H1 (cell line): ENCODE data around the gene BACE1. TPM values are rescaled to one million over a fixed set of nuclear protein-coding genes. Genes with fewer than 3 reads are reported as not detected.

ENCODE experiments used
- CTCF ChIA-PET: fragments of 300-600 bp; sonication (Branson Sonifier 250); formaldehyde crosslinking; loops from one replicate; lab custom pipeline; 2021; ENCODE audit not compliant: partially characterized antibody; lab: Charles Lee
- POLR2A ChIA-PET: fragments of 300-600 bp; sonication (Branson Sonifier 250); formaldehyde crosslinking; loops from one replicate; lab custom pipeline; 2021; ENCODE audit warnings: inconsistent platforms; ENCODE audit not compliant: partially characterized antibody; lab: Charles Lee
- DNase-seq, 2 experiments: peaks; one replicate each; pipeline versions ENCODE4 v3.0.0 to v3.0.0-alpha.2; 2010 to 2022; ENCODE audit warnings: low spot score in 2 of 2, low read depth in 1 of 2, mixed read lengths in 1 of 2
- FAIRE-seq: peaks from 2 replicates; lab custom pipeline; 2011; peaks lifted over from hg19 to GRCh38; lab: Jason Lieb, UNC
- H2AFZ ChIP-seq: 2 replicates; pipeline ENCODE4 v1.8.1; 2012; ENCODE audit warnings: low read length, inconsistent platforms
- H2AK5ac ChIP-seq: 2 replicates; pipeline ENCODE4 v1.6.1; 2013; ENCODE audit warnings: low read depth, low read length
- H2BK120ac ChIP-seq: replicated peaks from 2 replicates; pipeline ENCODE3; 2013; ENCODE audit warnings: low read depth, low read length, inconsistent platforms
- H2BK12ac ChIP-seq: 2 replicates; pipeline ENCODE4 v1.6.1; 2013; ENCODE audit warnings: low read depth, low read length
- H2BK15ac ChIP-seq: 2 replicates; pipeline ENCODE4 v1.6.1; 2013; ENCODE audit warnings: low read length
- H2BK20ac ChIP-seq: 2 replicates; pipeline ENCODE4 v1.6.1; 2013; ENCODE audit warnings: low read length
- H2BK5ac ChIP-seq: 2 replicates; pipeline ENCODE4 v1.6.1; 2013; ENCODE audit warnings: low read depth, low read length
- H3K14ac ChIP-seq: 2 replicates; pipeline ENCODE4 v1.6.1; 2013; ENCODE audit warnings: inconsistent platforms; ENCODE audit not compliant: insufficient read length
- H3K18ac ChIP-seq: 2 replicates; pipeline ENCODE4 v1.6.1; 2013; ENCODE audit warnings: low read length; ENCODE audit errors: extremely low read depth
- H3K23ac ChIP-seq: 2 replicates; pipeline ENCODE4 v1.6.1; 2013; ENCODE audit warnings: inconsistent platforms; ENCODE audit not compliant: insufficient read length
- H3K23me2 ChIP-seq: 2 replicates; pipeline ENCODE4 v1.6.1; 2013; ENCODE audit warnings: low read depth, low read length
- H3K27ac ChIP-seq: 2 replicates; pipeline ENCODE4 v1.6.1; 2011; ENCODE audit warnings: low read depth, low read length, inconsistent platforms
- H3K27me3 ChIP-seq, 4 experiments: replicated peaks in 1 of 4; 1 replicate in 1 of 4; 2 replicates in 3 of 4; pipeline versions ENCODE4 v1.6.1 to v1.8.1; 2011 to 2013; ENCODE audit warnings: low read length in 3 of 4, mild to moderate bottlenecking in 3 of 4, inconsistent platforms in 2 of 4, mixed read lengths in 2 of 4, moderate library complexity in 1 of 4; ENCODE audit not compliant: control insufficient read depth in 3 of 4, insufficient read depth in 3 of 4; ENCODE audit errors: extremely low read depth in 1 of 4
- H3K36me3 ChIP-seq, 4 experiments: 2 replicates each; pipeline versions ENCODE4 v1.6.1 to v1.8.1; 2011 to 2013; ENCODE audit warnings: mild to moderate bottlenecking in 4 of 4, low read length in 3 of 4, moderate library complexity in 2 of 4, control low read depth in 1 of 4, inconsistent platforms in 1 of 4; ENCODE audit not compliant: insufficient read depth in 4 of 4, control insufficient read depth in 2 of 4
- H3K4ac ChIP-seq: replicated peaks from 2 replicates; pipeline ENCODE3; 2013; ENCODE audit warnings: low read length, low read depth, mixed read lengths, inconsistent platforms; ENCODE audit not compliant: insufficient read length
- H3K4me1 ChIP-seq, 4 experiments: replicated peaks in 1 of 4; 1 replicate in 1 of 4; 2 replicates in 3 of 4; pipeline versions ENCODE4 v1.6.1 to v1.8.1; 2011 to 2013; ENCODE audit warnings: low read length in 3 of 4, inconsistent platforms in 2 of 4, mixed read lengths in 1 of 4; ENCODE audit not compliant: insufficient read depth in 4 of 4, control insufficient read depth in 3 of 4
- H3K4me2 ChIP-seq, 2 experiments: 2 replicates each; pipeline versions ENCODE4 v1.6.1 to v1.8.1; 2011 to 2013; ENCODE audit warnings: low read depth in 2 of 2, low read length in 2 of 2, control low read depth in 1 of 2, inconsistent platforms in 1 of 2, mild to moderate bottlenecking in 1 of 2; ENCODE audit not compliant: insufficient read depth in 1 of 2
- H3K4me3 ChIP-seq, 4 experiments: fragments of 200-600, 300-600 bp in 1 of 4; sonication (generic), shearing (Covaris generic), sonication (Bioruptor Twin) in 1 of 4; 2 replicates each; pipeline versions ENCODE4 v1.5.1 to v1.8.1; 2011 to 2016; ENCODE audit warnings: low read length in 4 of 4, low read depth in 3 of 4, control low read depth in 2 of 4, inconsistent platforms in 2 of 4, mild to moderate bottlenecking in 2 of 4, mixed read lengths in 1 of 4, moderate library complexity in 1 of 4; ENCODE audit not compliant: insufficient read depth in 2 of 4; ENCODE audit errors: extremely low read depth in 1 of 4
- H3K56ac ChIP-seq: replicated peaks from 2 replicates; pipeline ENCODE3; 2013; ENCODE audit warnings: low read depth, mild to moderate bottlenecking, mixed read lengths, low read length, inconsistent platforms; ENCODE audit not compliant: insufficient read length
- H3K79me1 ChIP-seq: 2 replicates; pipeline ENCODE4 v1.6.1; 2013; ENCODE audit warnings: low read depth, low read length, control low read depth
- H3K79me2 ChIP-seq, 2 experiments: 2 replicates each; pipeline versions ENCODE4 v1.6.1 to v1.8.1; 2012 to 2013; ENCODE audit warnings: low read length in 2 of 2, mild to moderate bottlenecking in 2 of 2, inconsistent platforms in 1 of 2; ENCODE audit not compliant: insufficient read depth in 2 of 2, control insufficient read depth in 1 of 2
- H3K9ac ChIP-seq, 4 experiments: replicated peaks in 1 of 4; 1 replicate in 1 of 4; 2 replicates in 3 of 4; pipeline versions ENCODE4 v1.6.1 to v1.8.1; 2011 to 2013; ENCODE audit warnings: low read depth in 3 of 4, low read length in 3 of 4, control low read depth in 2 of 4, mild to moderate bottlenecking in 2 of 4, moderate library complexity in 2 of 4, inconsistent platforms in 1 of 4; ENCODE audit errors: extremely low read depth in 1 of 4
- H3K9me3 ChIP-seq, 2 experiments: 2 replicates each; pipeline versions ENCODE4 v1.6.1 to v1.8.1; 2012 to 2013; ENCODE audit warnings: mild to moderate bottlenecking in 2 of 2, moderate library complexity in 2 of 2, control low read depth in 1 of 2, inconsistent platforms in 1 of 2, low read depth in 1 of 2, low read length in 1 of 2, mixed read lengths in 1 of 2; ENCODE audit not compliant: insufficient read depth in 2 of 2
- H4K20me1 ChIP-seq, 2 experiments: replicated peaks in 1 of 2; 2 replicates each; pipeline versions ENCODE3 to v1.8.1; 2011 to 2013; ENCODE audit warnings: inconsistent platforms in 2 of 2, low read length in 2 of 2, mild to moderate bottlenecking in 1 of 2; ENCODE audit not compliant: insufficient read depth in 2 of 2, control insufficient read depth in 1 of 2
- H4K5ac ChIP-seq: 2 replicates; pipeline ENCODE4 v1.6.1; 2013; ENCODE audit warnings: low read length, low read depth, mixed read lengths, inconsistent platforms; ENCODE audit not compliant: insufficient read length
- H4K8ac ChIP-seq: 2 replicates; pipeline ENCODE4 v1.8.0; 2013; ENCODE audit warnings: mild to moderate bottlenecking, moderate library complexity, low read length, inconsistent platforms; ENCODE audit not compliant: insufficient read depth; ENCODE audit errors: extremely low read depth
- H4K91ac ChIP-seq: replicated peaks from 2 replicates; pipeline ENCODE3; 2013; ENCODE audit warnings: low read length, mixed read lengths, inconsistent platforms; ENCODE audit not compliant: insufficient read length
- ASH2L ChIP-seq: fragments of 200-600, 300-600 bp; sonication (generic); IDR thresholded peaks from one replicate; pipeline ENCODE4 v1.7.1; 2017; ENCODE audit warnings: low read length
- ATF3 ChIP-seq: IDR thresholded peaks from 2 replicates; pipeline ENCODE4 v1.6.1; 2011; ENCODE audit warnings: low read depth, mild to moderate bottlenecking, low read length; ENCODE audit not compliant: insufficient read depth
- BCL11A ChIP-seq, 2 experiments: IDR thresholded peaks; one replicate each; pipeline ENCODE4 v1.6.1; 2011; ENCODE audit warnings: low read depth in 2 of 2, low read length in 2 of 2, mild to moderate bottlenecking in 2 of 2
- CHD1 ChIP-seq: IDR thresholded peaks from 2 replicates; pipeline ENCODE4 v1.6.1; 2012; ENCODE audit warnings: low read depth, low read length, improper control_type of control experiment
- EGR1 ChIP-seq: IDR thresholded peaks from 2 replicates; pipeline ENCODE4 v1.6.1; 2011; ENCODE audit warnings: low read depth, low read length, borderline replicate concordance
- FOSL1 ChIP-seq: IDR thresholded peaks from 2 replicates; pipeline ENCODE4 v1.6.1; 2011; ENCODE audit warnings: mild to moderate bottlenecking, low read depth, low read length, moderate library complexity; ENCODE audit not compliant: insufficient read depth
- KDM5A ChIP-seq: fragments of 200-600 bp; IDR thresholded peaks from 2 replicates; pipeline ENCODE4 v1.7.1; 2012; ENCODE audit warnings: mild to moderate bottlenecking, low read length, inconsistent platforms, mixed read lengths
- SRF ChIP-seq: IDR thresholded peaks from 2 replicates; pipeline ENCODE4 v1.6.1; 2011; ENCODE audit warnings: mild to moderate bottlenecking, low read depth, low read length, moderate library complexity
- SUZ12 ChIP-seq: fragments of 200-600 bp; sonication (generic); IDR thresholded peaks from 2 replicates; pipeline ENCODE4 v1.6.1; 2012; ENCODE audit warnings: mild to moderate bottlenecking, inconsistent platforms, low read length, moderate library complexity, mixed read lengths
- ZNF274 ChIP-seq: IDR thresholded peaks from 2 replicates; pipeline ENCODE4 v1.7.0; 2012; ENCODE audit warnings: low read length, borderline replicate concordance; ENCODE audit errors: extremely low read depth
- WGBS, 2 experiments: shearing (Covaris generic) in 1 of 2; methylation state at CpG; one replicate each; pipeline versions ENCODE4 v1.1.6 to v1.1.7; 2013 to 2015; ENCODE audit warnings: low lambda C conversion rate in 2 of 2, mixed read lengths in 2 of 2, inconsistent platforms in 1 of 2, low coverage in 1 of 2, missing lambda C conversion rate in 1 of 2; ENCODE audit not compliant: insufficient replicate concordance in 2 of 2, insufficient coverage in 1 of 2, insufficient read length in 1 of 2; ENCODE audit errors: extremely low coverage in 1 of 2, missing lambda C conversion rate in 1 of 2; 5-methylcytosine and 5-hydroxymethylcytosine counted together
- polyA plus RNA-seq, 7 experiments: library from polyadenylated mRNA; depleted of rRNA in 3 of 7; stranded (reverse) in 5 of 7; unstranded in 2 of 7; fragments of >200 nt in 5 of 7; fragments of 200-250 nt in 2 of 7; gene quantifications; 1 replicate in 5 of 7; 2 replicates in 1 of 7; 4 replicates in 1 of 7; pipeline versions ENCODE4 v1.2.1 to v1.2.3, GENCODE V29; 2011 to 2013; ENCODE audit warnings: missing spikeins in 2 of 7, mixed read lengths in 2 of 7
- total RNA-seq: library from RNA; stranded (reverse); fragmentation: NEBNext Ultra II Directional; extraction: Animal tissue kit (Norgen Biotek cat#: 25700); gene quantifications from 2 replicates; pipeline ENCODE4 v1.2.1, GENCODE V29; 2021

Gene BACE1
- total and polyA plus RNA-seq, 2 of the 8 experiments (the other 6 are each of a cell fraction or from before 2014, with no cell fraction given), result 7.7 to 7.9 TPM

GRCh38 chr11:117328375-117329010, 12.4 kb upstream of the BACE1 start:
- H4K91ac ChIP-seq, result no peak overlapping the region
- H3K56ac ChIP-seq, result no peak overlapping the region
- H2BK12ac ChIP-seq, result no peak overlapping the region
- peak overlapping the region; percentile 6 for H3K4ac ChIP-seq
- POLR2A ChIA-PET, result interaction anchor here (0.6 to 2.2 kb wide), 9 partner anchors 8 to 205 kb away, joined by 3 to 6 read pairs (median 3); partner anchors contain the start of genes BACE1 and PCSK7
- H3K23me2 ChIP-seq, result 0 out of 2 replicates have a peak, but pooled peaks cover 3% of the 10 kb centered on the region
- CTCF ChIA-PET, result interaction anchor here (0.6 to 1.2 kb wide), 4 partner anchors 10 to 409 kb away, joined by 3 to 4 read pairs (median 4); no protein-coding TSS in a partner anchor
- H3K27me3 ChIP-seq, result no peaks in the 10 kb centered on the region
- H3K14ac ChIP-seq, result no peak overlapping the region
- FAIRE-seq (no peak), DNase-seq (no peak)
- no peak overlapping the region for H2AK5ac ChIP-seq
- no peak overlapping the region for H4K8ac ChIP-seq
- H3K23ac ChIP-seq, result no peak overlapping the region
- H3K4me2 ChIP-seq, result peak overlapping the region; percentile 68 to 91
- H3K18ac ChIP-seq, result no peak overlapping the region
- H3K9me3 ChIP-seq, result no peaks in the 10 kb centered on the region
- peak overlapping the region; percentile 34 to 64 (median 42); a peak in 4 of 7 replicates for H3K9ac ChIP-seq
- H3K79me2 ChIP-seq, result no peaks in the 10 kb centered on the region
- H2AFZ ChIP-seq, result no peak overlapping the region
- H3K79me1 ChIP-seq, result no peaks in the 10 kb centered on the region
- no peak overlapping the region for H3K27ac ChIP-seq
- H2BK20ac ChIP-seq, result no peak overlapping the region
- WGBS, 2 experiments, result 38% methylated on average over 15 of the region's 15 CpGs; no CpG with 5 or more reads in 1 of the 2 experiments
- H3K4me1 ChIP-seq, result peaks cover 0 to 5% (median under 1%) of the 10 kb centered on the region in 4 experiments; a peak in 2 of 7 replicates
- no peak overlapping the region for H2BK15ac ChIP-seq
- H4K20me1 ChIP-seq, result peaks cover 0 to 1% of the 10 kb centered on the region in 2 experiments
- H3K4me3 ChIP-seq, result peak overlapping the region; percentile 65 to 91 (median 73)
- no peak overlapping the region for H2BK120ac ChIP-seq
- H4K5ac ChIP-seq, result no peak overlapping the region
- H2BK5ac ChIP-seq, result no peak overlapping the region
- no peaks in the 10 kb centered on the region for H3K36me3 ChIP-seq
- no peak for TF ChIP-seq SUZ12
- no peak for TF ChIP-seq EGR1
- TF ChIP-seq ATF3, result no peak
- TF ChIP-seq FOSL1, result no peak
- TF ChIP-seq ZNF274, result no peak
- no peak for TF ChIP-seq ASH2L
- no peak for TF ChIP-seq SRF
- no peak for TF ChIP-seq KDM5A
- TF ChIP-seq CHD1, result no peak
- TF ChIP-seq BCL11A (IDR thresholded peaks at IDR 0.05; ENCODE audit: low read depth in 2 of 2, low read length in 2 of 2), result no peak
